Mesenchymal stem cell (in vitro differentiated cells and primary cell): ENCODE data around the gene HECA.

Source experiments
- DNase-seq: peaks from one replicate; pipeline ENCODE4 v3.0.0-alpha.2; 2013
- H2AFZ ChIP-seq: one replicate; pipeline ENCODE4 v1.6.1; 2013; ENCODE audit warnings: low read depth, mild to moderate bottlenecking, control low read depth, inconsistent platforms, low read length, moderate library complexity
- H2AK5ac ChIP-seq: 2 replicates; pipeline ENCODE4 v1.6.1; 2013; ENCODE audit warnings: low read length, moderate library complexity, mild to moderate bottlenecking, inconsistent platforms; ENCODE audit not compliant: severe bottlenecking
- H2BK120ac ChIP-seq: one replicate; pipeline ENCODE4 v1.6.1; 2013; ENCODE audit warnings: low read depth, mild to moderate bottlenecking, inconsistent platforms, low read length, moderate library complexity
- H2BK12ac ChIP-seq, 2 experiments: one replicate each; pipeline ENCODE4 v1.6.1; 2013; ENCODE audit warnings: inconsistent platforms in 2 of 2, low read length in 2 of 2, mild to moderate bottlenecking in 2 of 2, moderate library complexity in 2 of 2, control low read depth in 1 of 2
- H2BK15ac ChIP-seq: one replicate; pipeline ENCODE4 v1.6.1; 2013; ENCODE audit warnings: mild to moderate bottlenecking, low read depth, inconsistent platforms; ENCODE audit not compliant: poor library complexity, severe bottlenecking
- H2BK5ac ChIP-seq: 2 replicates; pipeline ENCODE4 v1.6.1; 2013; ENCODE audit warnings: low read depth, mild to moderate bottlenecking, low read length, control low read depth, inconsistent platforms; ENCODE audit not compliant: poor library complexity, severe bottlenecking
- H3K14ac ChIP-seq, 2 experiments: one replicate each; pipeline ENCODE4 v1.6.1; 2013; ENCODE audit warnings: inconsistent platforms in 2 of 2, low read length in 2 of 2, control low read depth in 1 of 2, mild to moderate bottlenecking in 1 of 2, moderate library complexity in 1 of 2
- H3K18ac ChIP-seq, 2 experiments: one replicate each; pipeline ENCODE4 v1.6.1; 2013; ENCODE audit warnings: inconsistent platforms in 2 of 2, low read length in 2 of 2, control low read depth in 1 of 2, low read depth in 1 of 2, mild to moderate bottlenecking in 1 of 2
- H3K23ac ChIP-seq, 2 experiments: one replicate each; pipeline ENCODE4 v1.6.1; 2013; ENCODE audit warnings: inconsistent platforms in 2 of 2, low read length in 2 of 2, mild to moderate bottlenecking in 2 of 2, moderate library complexity in 2 of 2, control low read depth in 1 of 2
- H3K27ac ChIP-seq: 2 replicates; pipeline ENCODE4 v1.5.1; 2013; ENCODE audit warnings: mild to moderate bottlenecking, moderate library complexity, low read length, control low read depth, inconsistent platforms; ENCODE audit not compliant: poor library complexity, severe bottlenecking
- H3K27me3 ChIP-seq, 2 experiments: 2 replicates each; pipeline versions ENCODE4 v1.6.1 to v1.7.0; 2013; ENCODE audit warnings: low read length in 2 of 2, mild to moderate bottlenecking in 2 of 2, moderate library complexity in 2 of 2, control low read depth in 1 of 2, inconsistent platforms in 1 of 2; ENCODE audit not compliant: control insufficient read depth in 1 of 2, insufficient read depth in 1 of 2
- H3K36me3 ChIP-seq, 2 experiments: 2 replicates each; pipeline versions ENCODE4 v1.6.1 to v1.7.0; 2013; ENCODE audit warnings: low read length in 2 of 2, control low read depth in 1 of 2, inconsistent platforms in 1 of 2, low read depth in 1 of 2, mild to moderate bottlenecking in 1 of 2; ENCODE audit not compliant: insufficient read depth in 2 of 2, control insufficient read depth in 1 of 2
- H3K4ac ChIP-seq, 2 experiments: one replicate each; pipeline ENCODE4 v1.6.1; 2013; ENCODE audit warnings: inconsistent platforms in 2 of 2, low read length in 2 of 2, mild to moderate bottlenecking in 2 of 2, moderate library complexity in 2 of 2, control low read depth in 1 of 2, low read depth in 1 of 2
- H3K4me1 ChIP-seq: 2 replicates; pipeline ENCODE4 v1.6.1; 2013; ENCODE audit warnings: low read depth, low read length, control low read depth; ENCODE audit not compliant: control insufficient read depth, insufficient read depth
- H3K4me2 ChIP-seq: 2 replicates; pipeline ENCODE4 v1.6.1; 2013; ENCODE audit warnings: low read length, mild to moderate bottlenecking, inconsistent platforms; ENCODE audit not compliant: poor library complexity, severe bottlenecking
- H3K4me3 ChIP-seq, 2 experiments: 2 replicates each; pipeline versions ENCODE4 v1.5.1 to v1.7.0; 2013; ENCODE audit warnings: low read length in 2 of 2, mild to moderate bottlenecking in 2 of 2, control low read depth in 1 of 2, low read depth in 1 of 2; ENCODE audit not compliant: insufficient read depth in 1 of 2
- H3K79me1 ChIP-seq: replicated peaks from 2 replicates; pipeline ENCODE4 v1.6.1; 2013; ENCODE audit warnings: mild to moderate bottlenecking, control low read depth, low read length, inconsistent platforms; ENCODE audit not compliant: poor library complexity, severe bottlenecking
- H3K9ac ChIP-seq: 2 replicates; pipeline ENCODE4 v1.7.0; 2013; ENCODE audit warnings: mild to moderate bottlenecking, low read length, moderate library complexity
- H3K9me3 ChIP-seq: 2 replicates; pipeline ENCODE4 v1.7.0; 2013; ENCODE audit warnings: mild to moderate bottlenecking, low read length; ENCODE audit not compliant: control insufficient read depth
- H4K8ac ChIP-seq: one replicate; pipeline ENCODE4 v1.6.1; 2013; ENCODE audit warnings: inconsistent platforms, mild to moderate bottlenecking, low read length, moderate library complexity
- H4K91ac ChIP-seq: one replicate; pipeline ENCODE4 v1.6.1; 2013; ENCODE audit warnings: mild to moderate bottlenecking, low read length, inconsistent platforms
- WGBS: methylation state at CpG from one replicate; pipeline ENCODE4 v1.1.7; 2013; ENCODE audit warnings: mixed read lengths; 5-methylcytosine and 5-hydroxymethylcytosine counted together

HECA gene

DNA sequence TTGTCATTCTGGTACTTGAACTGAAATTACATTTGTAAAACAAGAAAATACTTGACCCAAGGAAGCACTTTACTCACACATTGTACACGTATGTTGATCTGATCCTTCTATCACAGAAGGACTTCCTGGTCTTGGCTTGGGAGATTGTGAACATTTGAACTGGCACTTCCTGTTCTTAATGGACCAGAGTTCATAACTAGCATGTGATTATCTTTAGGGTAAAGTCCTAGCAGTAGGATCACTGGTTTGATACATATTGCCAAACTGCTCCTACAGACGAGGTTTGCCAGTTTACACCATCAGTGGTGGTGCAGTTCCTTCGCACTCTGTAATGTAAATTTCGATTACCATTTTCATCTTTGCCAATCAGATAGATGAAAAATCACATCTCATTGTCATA lies 12.7 kb downstream of the HECA start:
- H2BK120ac ChIP-seq = no peak overlapping the region
- H3K4ac ChIP-seq = no peak overlapping the region
- no peak overlapping the region for H2BK12ac ChIP-seq
- no peak overlapping the region for H4K91ac ChIP-seq
- no peak overlapping the region for H2BK15ac ChIP-seq
- no peaks in the 10 kb centered on the region for H3K4me1 ChIP-seq
- H2AK5ac ChIP-seq = no peak overlapping the region
- no peak overlapping the region for H3K9ac ChIP-seq
- no peak overlapping the region for H2AFZ ChIP-seq
- no peak overlapping the region for H3K14ac ChIP-seq
- H3K79me1 ChIP-seq = peaks cover 35% of the 10 kb centered on the region
- WGBS = 100% methylated on average over 3 of the region's 4 CpGs
- no peaks in the 10 kb centered on the region for H3K36me3 ChIP-seq
- no peak for DNase-seq
- H3K27me3 ChIP-seq = no peaks in the 10 kb centered on the region
- H3K27ac ChIP-seq = no peak overlapping the region
- H3K4me3 ChIP-seq = no peak overlapping the region
- H4K8ac ChIP-seq = no peak overlapping the region
- H3K18ac ChIP-seq = no peak overlapping the region
- H3K23ac ChIP-seq = no peak overlapping the region
- H2BK5ac ChIP-seq = no peak overlapping the region
- H3K9me3 ChIP-seq = no peaks in the 10 kb centered on the region
- no peak overlapping the region for H3K4me2 ChIP-seq

DNA sequence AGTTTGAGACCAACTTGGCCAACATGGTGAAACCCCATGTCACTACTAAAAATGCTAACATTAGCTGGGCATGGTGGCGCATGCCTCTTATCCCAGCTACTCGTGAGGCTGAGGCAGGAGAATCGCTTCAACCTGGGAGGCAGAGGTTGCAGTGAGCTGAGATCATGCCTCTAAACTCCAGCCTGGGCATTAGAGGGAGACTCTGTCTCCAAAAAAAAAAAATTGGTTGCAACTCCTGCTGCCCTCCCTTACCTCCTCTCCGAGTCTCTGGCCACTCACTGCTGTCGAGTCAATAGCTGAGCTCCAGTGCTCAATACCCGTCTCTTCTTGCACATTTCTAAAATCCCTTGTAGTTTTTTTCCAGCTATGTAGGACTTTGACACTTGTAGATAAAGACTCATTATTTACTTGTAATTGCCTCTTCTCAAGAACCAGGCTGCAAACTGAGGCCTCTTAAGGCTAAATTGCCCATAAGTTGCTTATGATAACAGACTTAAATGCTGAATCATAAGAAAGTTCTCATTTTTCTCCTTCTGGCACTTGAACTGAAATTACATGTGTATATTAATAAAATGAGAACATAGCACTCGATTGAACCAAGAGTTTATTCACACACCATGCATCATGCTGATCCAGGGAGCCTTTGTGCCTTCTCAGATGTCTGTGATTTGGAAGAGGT lies 13.8 kb downstream of the HECA start:
- H3K27me3 ChIP-seq = no peaks in the 10 kb centered on the region
- H3K14ac ChIP-seq = no peak overlapping the region

DNA sequence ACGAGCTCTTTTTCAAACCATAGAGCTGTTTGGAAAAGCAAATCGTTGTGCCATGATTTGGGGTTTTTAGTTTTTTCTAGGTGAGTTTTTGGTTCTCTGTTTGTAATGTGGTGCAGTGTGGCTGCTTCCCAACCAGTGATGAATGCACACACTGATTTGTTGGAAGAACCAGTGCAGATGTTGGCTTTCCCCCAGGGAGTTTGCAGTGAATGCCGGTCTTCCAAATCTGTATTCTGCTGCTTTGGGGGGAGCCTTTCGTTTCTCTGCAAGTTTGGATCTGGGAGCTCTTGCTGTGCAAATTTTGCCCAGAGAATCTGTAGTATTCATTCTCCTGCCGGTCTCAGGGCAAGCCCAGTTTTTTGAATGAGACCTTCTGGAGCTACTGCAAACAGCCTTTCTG lies 14.5 kb downstream of the HECA start:
- no peak overlapping the region for H2BK5ac ChIP-seq
- H3K4me1 ChIP-seq = peaks cover under 1% of the 10 kb centered on the region
- H2BK15ac ChIP-seq = no peak overlapping the region
- H2AFZ ChIP-seq = no peak overlapping the region
- no peak overlapping the region for H4K91ac ChIP-seq
- no peak overlapping the region for H4K8ac ChIP-seq
- peak overlapping the region in 1 of 2 experiments; percentile 16 for H3K4me3 ChIP-seq
- peak overlapping the region; percentile 24 for H3K9ac ChIP-seq
- no peak overlapping the region for H2BK120ac ChIP-seq
- no peak overlapping the region for H2AK5ac ChIP-seq
- DNase-seq = no peak
- peak overlapping the region in 1 of 2 experiments; percentile 21 for H3K18ac ChIP-seq
- WGBS = 91% methylated on average over 5 of the region's 5 CpGs
- peaks cover 34% of the 10 kb centered on the region for H3K79me1 ChIP-seq
- no peaks in the 10 kb centered on the region for H3K36me3 ChIP-seq
- no peaks in the 10 kb centered on the region for H3K9me3 ChIP-seq
- H3K27ac ChIP-seq = no peak overlapping the region
- no peaks in the 10 kb centered on the region for H3K27me3 ChIP-seq
- H3K4ac ChIP-seq = no peak overlapping the region
- H3K4me2 ChIP-seq = no peak overlapping the region
- no peak overlapping the region for H3K23ac ChIP-seq
- no peak overlapping the region for H3K14ac ChIP-seq
- no peak overlapping the region for H2BK12ac ChIP-seq

More for the DNA sequence above, 13.8 kb downstream of the HECA start:
- Histone ChIP-seq H3K79me1 (peaks cover 36% of the 10 kb centered on the region), H3K27ac (no peak overlapping the region), H2BK15ac (no peak overlapping the region), H2BK5ac (no peak overlapping the region), H2AK5ac (no peak overlapping the region), H2AFZ (no peak overlapping the region), H3K36me3 (no peaks in the 10 kb centered on the region), H3K9ac (no peak overlapping the region), H3K9me3 (no peaks in the 10 kb centered on the region), H3K4ac (no peak overlapping the region), H3K4me2 (no peak overlapping the region), H3K4me1 (no peaks in the 10 kb centered on the region), H2BK12ac (peak overlapping the region in 1 of 2 experiments; percentile 54), H2BK120ac (no peak overlapping the region), H3K23ac (no peak overlapping the region), H3K4me3 (peak overlapping the region in 1 of 2 experiments; percentile 16), H4K91ac (no peak overlapping the region), H4K8ac (no peak overlapping the region), H3K18ac (no peak overlapping the region)
- 69% methylated on average over 6 of the region's 7 CpGs for WGBS
- DNase-seq = no peak

DNA sequence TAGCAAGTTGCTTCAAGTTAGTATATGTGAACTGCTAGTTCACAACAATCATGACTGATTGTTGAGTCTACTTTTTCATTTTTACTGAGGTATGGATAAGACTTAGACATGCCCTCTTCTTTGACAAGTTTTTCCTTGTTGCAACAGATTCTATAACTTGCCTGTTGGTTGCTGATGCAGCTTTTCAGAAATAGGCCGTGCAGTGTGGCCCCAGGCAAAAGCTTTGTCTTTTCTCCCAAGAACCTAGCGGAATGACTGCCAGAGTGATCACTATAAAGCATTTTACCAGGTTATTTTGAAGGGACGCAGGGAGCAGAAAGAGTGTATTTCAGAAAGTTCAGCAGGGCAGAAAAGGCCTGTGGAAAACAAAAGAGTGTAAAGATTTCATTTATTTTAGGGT lies 16.0 kb downstream of the HECA start:
- Histone ChIP-seq H3K27ac (no peak overlapping the region), H2BK15ac (no peak overlapping the region), H2AK5ac (no peak overlapping the region), H3K36me3 (no peaks in the 10 kb centered on the region), H4K8ac (no peak overlapping the region), H3K4ac (no peak overlapping the region), H4K91ac (no peak overlapping the region), H3K4me2 (no peak overlapping the region), H2BK120ac (no peak overlapping the region), H3K14ac (no peak overlapping the region), H2BK12ac (no peak overlapping the region), H3K4me3 (no peak overlapping the region), H2BK5ac (no peak overlapping the region), H3K9me3 (no peaks in the 10 kb centered on the region), H3K27me3 (no peaks in the 10 kb centered on the region), H3K79me1 (peaks cover 36% of the 10 kb centered on the region), H3K23ac (no peak overlapping the region), H3K4me1 (peaks cover 2% of the 10 kb centered on the region), H3K18ac (no peak overlapping the region), H3K9ac (no peak overlapping the region), H2AFZ (no peak overlapping the region)
- 91% methylated on average over 3 of the region's 3 CpGs for WGBS
- no peak for DNase-seq
